Measurements from ENCODE around the gene MRTFA. TPM values are rescaled to one million over a fixed set of nuclear protein-coding genes. Genes with fewer than 3 reads are reported as not detected.

Gene MRTFA
- total RNA-seq, 1 donor from 2014 or later: 11.3 TPM

DNA sequence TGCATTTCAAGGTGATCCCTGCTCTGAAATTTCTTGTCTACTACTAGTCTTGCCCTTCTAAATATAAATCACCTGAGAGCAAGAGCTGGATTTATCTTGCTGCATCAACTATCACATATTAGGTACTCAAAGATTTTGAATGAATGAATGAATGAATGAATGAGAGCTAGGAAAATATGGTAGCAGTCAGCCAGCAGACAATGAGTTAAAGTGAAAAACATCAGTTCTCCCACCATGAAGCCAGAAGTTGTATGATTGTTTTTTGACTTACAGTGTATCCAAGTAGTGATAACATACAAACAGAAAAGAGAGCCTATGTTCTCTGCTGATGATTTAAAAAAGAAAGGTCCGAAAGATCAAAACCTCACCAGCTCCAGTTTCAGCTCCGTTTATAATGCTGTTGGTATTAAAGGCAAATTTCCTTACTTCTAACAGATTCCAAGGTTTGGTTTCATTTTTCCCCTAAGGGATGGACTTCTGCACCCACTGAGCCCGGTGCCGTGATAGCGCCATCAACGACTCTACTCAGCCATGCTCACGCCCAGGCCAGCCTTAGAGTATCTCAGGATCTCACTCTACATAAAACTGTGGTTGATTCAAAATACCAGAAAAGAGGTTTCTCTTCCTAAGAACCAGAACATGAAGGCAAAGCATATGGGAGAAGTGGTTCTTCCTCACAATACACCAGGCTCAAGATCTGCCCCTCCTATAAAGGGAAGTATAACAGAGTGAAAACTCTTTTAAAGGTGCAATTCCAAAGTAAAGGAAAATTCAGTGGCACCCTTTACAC, 174.1 kb downstream of the MRTFA start:
- Histone ChIP-seq H3K9ac (no peak overlapping the region), H3K79me2 (ENCODE audit: low read depth) (no peaks in the 10 kb centered on the region), H4K20me1 (ENCODE audit: low read depth) (no peaks in the 10 kb centered on the region), H3K27ac (no peak overlapping the region), H3F3A (ENCODE audit: low read depth) (no peaks in the 10 kb centered on the region), H2AFZ (replicated peaks) (no peak overlapping the region), H3K4me2 (no peak overlapping the region), H3K4me3 (no peak overlapping the region), H3K27me3 (no peaks in the 10 kb centered on the region), H3K4me1 (no peaks in the 10 kb centered on the region), H3K9me3 (ENCODE audit: low read depth) (no peaks in the 10 kb centered on the region), H3K36me3 (no peaks in the 10 kb centered on the region)
- Mint-ChIP-seq H3K36me3 (peaks cover 9% of the 10 kb centered on the region), H3K27me3 (ENCODE audit: insufficient read depth, low read depth) (no peaks in the 10 kb centered on the region), H3K4me1 (no peaks in the 10 kb centered on the region), H3K9me3 (no peaks in the 10 kb centered on the region), H3K4me3 (no peak overlapping the region), H3K27ac (no peak overlapping the region)
- DNase-seq (ENCODE audit: low spot score): no peak
- TF ChIP-seq, protein P1, sequence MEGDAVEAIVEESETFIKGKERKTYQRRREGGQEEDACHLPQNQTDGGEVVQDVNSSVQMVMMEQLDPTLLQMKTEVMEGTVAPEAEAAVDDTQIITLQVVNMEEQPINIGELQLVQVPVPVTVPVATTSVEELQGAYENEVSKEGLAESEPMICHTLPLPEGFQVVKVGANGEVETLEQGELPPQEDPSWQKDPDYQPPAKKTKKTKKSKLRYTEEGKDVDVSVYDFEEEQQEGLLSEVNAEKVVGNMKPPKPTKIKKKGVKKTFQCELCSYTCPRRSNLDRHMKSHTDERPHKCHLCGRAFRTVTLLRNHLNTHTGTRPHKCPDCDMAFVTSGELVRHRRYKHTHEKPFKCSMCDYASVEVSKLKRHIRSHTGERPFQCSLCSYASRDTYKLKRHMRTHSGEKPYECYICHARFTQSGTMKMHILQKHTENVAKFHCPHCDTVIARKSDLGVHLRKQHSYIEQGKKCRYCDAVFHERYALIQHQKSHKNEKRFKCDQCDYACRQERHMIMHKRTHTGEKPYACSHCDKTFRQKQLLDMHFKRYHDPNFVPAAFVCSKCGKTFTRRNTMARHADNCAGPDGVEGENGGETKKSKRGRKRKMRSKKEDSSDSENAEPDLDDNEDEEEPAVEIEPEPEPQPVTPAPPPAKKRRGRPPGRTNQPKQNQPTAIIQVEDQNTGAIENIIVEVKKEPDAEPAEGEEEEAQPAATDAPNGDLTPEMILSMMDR (IDR thresholded peaks at IDR 0.05): no peak
- no peak for TF ChIP-seq EZH2 (IDR thresholded peaks at IDR 0.05)
- TF ChIP-seq EZH2phosphoT487 (IDR thresholded peaks at IDR 0.05): no peak

DNA sequence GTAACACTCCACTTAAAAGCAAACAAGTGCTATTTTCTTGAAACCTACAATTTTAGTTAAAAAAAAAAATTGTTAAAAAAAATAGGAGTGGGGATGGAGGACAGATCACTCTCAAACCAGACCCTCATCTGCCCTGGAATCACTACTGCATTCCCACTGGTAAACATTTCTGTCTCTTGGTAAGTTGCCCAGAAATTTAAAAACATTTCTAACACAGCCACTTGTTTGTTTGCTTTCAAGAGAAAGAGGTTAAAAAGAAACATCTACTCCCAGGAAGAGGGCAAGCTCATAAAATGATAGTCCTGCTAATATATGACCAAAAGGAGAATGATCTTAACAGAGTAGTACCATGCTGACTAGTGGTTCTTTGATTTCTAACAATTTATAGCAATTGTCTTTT, 182.8 kb downstream of the MRTFA start:
- no peaks in the 10 kb centered on the region for H3K4me1 ChIP-seq
- H3K36me3 Mint-ChIP-seq: peaks cover 8% of the 10 kb centered on the region
- H3F3A ChIP-seq (ENCODE audit: low read depth): no peaks in the 10 kb centered on the region
- no peak overlapping the region for H3K9ac ChIP-seq
- no peak for DNase-seq (ENCODE audit: low spot score)
- H3K36me3 ChIP-seq: no peaks in the 10 kb centered on the region
- no peak overlapping the region for H3K4me3 Mint-ChIP-seq
- H3K27ac ChIP-seq: no peak overlapping the region
- TF ChIP-seq EZH2 (IDR thresholded peaks at IDR 0.05): no peak
- H3K27me3 Mint-ChIP-seq (ENCODE audit: insufficient read depth, low read depth): no peaks in the 10 kb centered on the region
- H4K20me1 ChIP-seq (ENCODE audit: low read depth): no peaks in the 10 kb centered on the region
- H2AFZ ChIP-seq (replicated peaks): no peak overlapping the region
- no peak overlapping the region for H3K4me3 ChIP-seq
- no peaks in the 10 kb centered on the region for H3K79me2 ChIP-seq (ENCODE audit: low read depth)
- no peaks in the 10 kb centered on the region for H3K4me1 Mint-ChIP-seq
- no peak overlapping the region for H3K4me2 ChIP-seq
- no peaks in the 10 kb centered on the region for H3K27me3 ChIP-seq
- H3K9me3 ChIP-seq (ENCODE audit: low read depth): no peaks in the 10 kb centered on the region
- H3K27ac Mint-ChIP-seq: no peak overlapping the region
- no peaks in the 10 kb centered on the region for H3K9me3 Mint-ChIP-seq

DNA sequence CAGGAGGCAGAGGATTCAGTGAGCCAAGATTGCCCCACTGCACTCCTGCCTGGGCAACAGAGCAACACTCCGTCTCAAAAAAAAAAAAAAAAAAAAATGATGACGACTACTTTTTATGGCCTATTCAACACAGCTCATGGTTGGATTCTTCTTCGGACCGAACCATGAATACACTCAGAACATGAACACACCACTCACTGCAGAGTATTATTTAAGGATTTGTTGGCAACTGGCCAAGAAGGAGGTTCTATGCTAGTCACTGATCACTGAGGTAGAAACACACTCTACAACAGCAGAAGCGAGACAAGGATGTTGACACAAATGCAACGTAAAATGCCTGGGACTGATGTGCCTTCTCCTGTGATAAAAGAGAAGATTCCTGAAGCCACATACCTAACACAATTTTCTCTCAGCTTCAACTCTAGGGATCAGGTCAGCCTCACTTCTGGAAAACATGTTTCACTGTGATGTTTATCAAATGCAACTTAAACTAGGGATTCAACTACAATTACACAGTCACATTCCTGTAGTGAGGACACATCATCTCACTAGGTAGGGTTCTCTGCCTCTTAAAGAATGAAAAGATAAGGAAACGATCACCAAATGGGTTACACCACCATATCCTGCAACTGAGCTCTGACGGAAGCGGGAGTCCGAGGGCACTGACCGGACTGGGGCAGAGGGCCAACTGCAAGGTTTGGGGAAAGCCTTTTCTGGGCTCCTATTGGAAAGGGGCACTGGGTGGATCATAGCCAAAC, 183.6 kb downstream of the MRTFA start:
- no peaks in the 10 kb centered on the region for H3K79me2 ChIP-seq (ENCODE audit: low read depth)
- H4K20me1 ChIP-seq (ENCODE audit: low read depth): no peaks in the 10 kb centered on the region
- H3K27me3 ChIP-seq: no peaks in the 10 kb centered on the region
- H3K36me3 Mint-ChIP-seq: peaks cover 8% of the 10 kb centered on the region
- H3K4me1 ChIP-seq: no peaks in the 10 kb centered on the region
- no peaks in the 10 kb centered on the region for H3F3A ChIP-seq (ENCODE audit: low read depth)
- no peak overlapping the region for H3K4me2 ChIP-seq
- TF ChIP-seq, protein P1 (IDR thresholded peaks at IDR 0.05): no peak
- TF ChIP-seq EZH2 (IDR thresholded peaks at IDR 0.05): no peak
- TF ChIP-seq EZH2phosphoT487 (IDR thresholded peaks at IDR 0.05): no peak
- H3K27ac Mint-ChIP-seq: no peak overlapping the region
- H3K4me1 Mint-ChIP-seq: no peaks in the 10 kb centered on the region
- DNase-seq (ENCODE audit: low spot score): no peak
- no peak overlapping the region for H3K9ac ChIP-seq
- H3K4me3 Mint-ChIP-seq: no peak overlapping the region
- no peak overlapping the region for H3K27ac ChIP-seq
- H3K27me3 Mint-ChIP-seq (ENCODE audit: insufficient read depth, low read depth): no peaks in the 10 kb centered on the region
- no peaks in the 10 kb centered on the region for H3K9me3 ChIP-seq (ENCODE audit: low read depth)
- H3K9me3 Mint-ChIP-seq: no peaks in the 10 kb centered on the region
- no peak overlapping the region for H2AFZ ChIP-seq (replicated peaks)
- H3K4me3 ChIP-seq: no peak overlapping the region
- no peaks in the 10 kb centered on the region for H3K36me3 ChIP-seq

DNA sequence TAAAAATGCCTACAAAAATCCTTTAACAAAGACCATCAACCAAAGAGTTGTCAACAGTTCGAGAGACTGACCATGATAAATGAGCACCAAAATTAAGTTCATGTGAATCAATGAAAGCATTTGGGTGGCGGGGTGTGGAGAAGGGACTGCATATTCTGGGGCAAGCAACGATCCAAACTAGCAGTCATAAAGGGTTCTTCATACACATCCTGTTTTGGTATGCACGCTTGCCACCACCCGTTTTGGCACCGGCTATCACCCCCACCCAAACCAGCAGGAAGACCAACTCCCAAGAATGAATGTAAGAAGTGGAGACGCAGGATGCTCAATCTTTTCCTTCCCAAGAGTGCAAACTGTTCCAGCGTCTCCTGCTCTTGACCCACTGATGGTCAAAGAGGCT, 185.3 kb downstream of the MRTFA start:
- Histone ChIP-seq H3K79me2 (ENCODE audit: low read depth) (no peaks in the 10 kb centered on the region), H3F3A (ENCODE audit: low read depth) (no peaks in the 10 kb centered on the region), H3K4me2 (no peak overlapping the region), H3K4me1 (no peaks in the 10 kb centered on the region), H3K36me3 (no peaks in the 10 kb centered on the region), H2AFZ (replicated peaks) (no peak overlapping the region), H3K27me3 (no peaks in the 10 kb centered on the region), H3K27ac (no peak overlapping the region), H3K9me3 (ENCODE audit: low read depth) (no peaks in the 10 kb centered on the region), H4K20me1 (ENCODE audit: low read depth) (no peaks in the 10 kb centered on the region), H3K4me3 (no peak overlapping the region), H3K9ac (no peak overlapping the region)
- H3K4me1 Mint-ChIP-seq: peaks cover 2% of the 10 kb centered on the region
- no peak overlapping the region for H3K27ac Mint-ChIP-seq
- no peak for DNase-seq (ENCODE audit: low spot score)
- no peaks in the 10 kb centered on the region for H3K9me3 Mint-ChIP-seq
- no peak overlapping the region for H3K4me3 Mint-ChIP-seq
- no peaks in the 10 kb centered on the region for H3K27me3 Mint-ChIP-seq (ENCODE audit: insufficient read depth, low read depth)
- H3K36me3 Mint-ChIP-seq: peaks cover 8% of the 10 kb centered on the region
- TF ChIP-seq, protein P1 (IDR thresholded peaks at IDR 0.05): no peak
- TF ChIP-seq EZH2phosphoT487 (IDR thresholded peaks at IDR 0.05) (no peak), EZH2 (IDR thresholded peaks at IDR 0.05) (no peak)
